Glomerular visceral epithelial cell (primary cell): ENCODE results near the gene CMTR1.
"Not testable (repeated sequence)": the region's sequence is repeated elsewhere in the genome, so short reads cannot be mapped to it uniquely, and the experiment has no call there.

Source experiments
- DNase-seq: peaks from one replicate; pipeline ENCODE4 v3.0.0-alpha.2; 2016; ENCODE audit errors: extremely low spot score

CMTR1 gene

GRCh38 chr6:37492991-37493660, 60.1 kb downstream of the CMTR1 start:
- no peak for DNase-seq

- no peak for DNase-seq
Measured at GRCh38 chr6:37493661-37493995, 60.6 kb downstream of the CMTR1 start.

- DNase-seq, result no peak
Measured at GRCh38 chr6:37495244-37495934, 62.4 kb downstream of the CMTR1 start.

DNA sequence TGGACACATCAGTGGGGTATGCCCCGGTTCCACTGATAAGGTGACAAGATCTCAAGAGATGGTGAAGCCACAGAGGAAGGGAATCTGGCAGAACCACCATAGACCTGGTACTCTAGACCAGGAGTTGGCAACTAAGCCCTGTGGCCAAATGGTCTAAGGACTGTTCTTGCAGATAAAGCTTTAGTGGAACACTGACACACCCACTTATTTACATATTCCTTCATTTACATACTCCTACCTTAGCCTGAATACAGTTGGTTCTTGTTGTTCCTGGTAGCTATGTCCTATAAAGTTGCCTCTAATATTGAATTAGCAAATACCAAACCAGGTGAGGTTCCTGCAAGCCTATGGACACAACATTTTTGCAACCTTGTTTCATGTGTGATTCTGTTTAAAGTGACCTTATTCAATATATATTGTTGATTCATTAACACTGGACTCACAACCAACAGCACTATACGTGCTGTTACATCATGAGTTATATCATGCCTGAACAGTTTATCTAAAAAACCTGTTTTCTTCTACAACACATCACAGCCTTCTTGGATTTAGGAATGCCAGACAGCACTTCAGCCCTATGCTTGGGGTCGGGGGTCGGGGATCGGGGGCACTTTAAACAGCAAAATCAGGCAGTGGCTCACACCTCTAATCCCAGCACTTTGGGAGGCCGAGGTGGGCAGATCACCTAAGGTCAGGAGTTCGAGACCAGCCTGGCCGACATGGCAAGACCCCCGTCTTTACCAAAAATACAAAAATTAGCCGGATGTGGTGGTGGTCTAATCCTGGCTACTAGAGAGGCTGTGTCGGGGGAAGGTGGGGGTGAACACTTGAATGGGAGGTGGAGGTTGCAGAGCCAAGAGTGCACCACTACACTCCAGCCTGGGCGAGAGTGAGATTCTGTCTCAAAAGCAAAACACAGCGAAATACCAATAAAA, 64.2 kb downstream of the CMTR1 start:
- no peak for DNase-seq

DNA sequence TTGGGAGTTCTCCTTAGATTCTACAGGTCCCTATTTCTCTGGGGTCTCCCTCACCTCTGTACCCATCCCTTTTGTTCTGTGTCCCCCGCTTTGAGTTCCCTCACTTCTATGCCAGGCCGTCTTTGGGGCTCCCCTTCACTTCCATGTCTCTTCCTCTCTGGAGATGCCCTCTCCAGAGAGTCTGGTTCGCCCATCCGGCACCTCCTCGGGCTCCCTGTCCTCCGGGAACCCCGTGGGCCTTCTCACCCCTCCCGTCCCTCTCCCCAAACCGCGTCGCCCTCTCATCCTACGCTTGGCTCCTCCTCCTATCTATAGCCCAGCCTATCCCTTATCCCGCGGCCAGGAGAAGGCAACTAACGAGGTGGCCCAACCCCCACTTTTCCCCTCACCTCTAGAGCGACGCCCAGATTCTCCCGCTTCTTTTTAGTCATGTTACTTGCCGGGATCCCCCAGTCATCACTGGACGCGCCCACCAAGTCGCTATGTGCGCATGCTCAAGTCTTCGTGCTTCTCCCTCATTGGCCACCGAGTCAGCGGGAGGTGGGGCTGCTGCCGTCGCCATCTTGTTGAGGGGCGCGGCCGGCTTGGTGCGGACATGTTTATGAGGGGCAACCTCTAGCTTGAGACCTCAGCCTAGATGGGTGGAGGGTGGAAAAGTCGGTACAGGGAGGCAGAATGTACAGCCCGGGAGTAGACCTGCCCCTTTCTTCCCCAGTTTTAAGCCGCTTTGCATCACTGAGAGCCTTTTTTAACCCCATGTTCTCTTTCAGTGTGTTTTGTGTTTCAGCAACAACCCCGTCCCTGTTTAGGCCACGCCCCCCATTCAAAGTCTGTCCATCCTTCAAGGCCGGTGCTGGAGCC, 66.6 kb downstream of the CMTR1 start, which contains the start of gene CCDC167:
TSS of gene CCDC167 (minus strand) at position 461 of the 861 bp plus-strand sequence. CDS start at position 431, 30 bp downstream.
- DNase-seq, result peak; percentile 100

- no peak for DNase-seq
Measured at GRCh38 chr6:37500294-37500608, 67.2 kb downstream of the CMTR1 start.

DNA sequence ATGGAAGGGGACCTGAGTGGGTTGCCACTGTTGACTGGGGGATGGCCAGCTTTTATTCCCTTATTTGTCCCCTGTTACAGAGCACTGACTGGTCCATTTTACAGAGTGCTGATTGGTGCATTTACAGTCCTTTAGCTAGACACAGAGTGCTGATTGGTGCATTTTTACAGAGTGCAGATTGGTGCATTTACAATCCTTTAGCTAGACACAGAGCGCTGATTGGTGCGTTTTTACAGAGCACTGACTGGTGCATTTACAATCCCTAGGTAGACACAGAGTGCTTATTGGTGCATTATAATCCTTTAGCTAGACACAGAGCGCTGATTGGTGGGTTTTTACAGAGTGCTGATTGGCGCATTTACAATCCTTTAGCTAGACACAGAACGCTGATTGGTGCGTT, 67.9 kb downstream of the CMTR1 start:
- not testable (repeated sequence) for DNase-seq

DNA sequence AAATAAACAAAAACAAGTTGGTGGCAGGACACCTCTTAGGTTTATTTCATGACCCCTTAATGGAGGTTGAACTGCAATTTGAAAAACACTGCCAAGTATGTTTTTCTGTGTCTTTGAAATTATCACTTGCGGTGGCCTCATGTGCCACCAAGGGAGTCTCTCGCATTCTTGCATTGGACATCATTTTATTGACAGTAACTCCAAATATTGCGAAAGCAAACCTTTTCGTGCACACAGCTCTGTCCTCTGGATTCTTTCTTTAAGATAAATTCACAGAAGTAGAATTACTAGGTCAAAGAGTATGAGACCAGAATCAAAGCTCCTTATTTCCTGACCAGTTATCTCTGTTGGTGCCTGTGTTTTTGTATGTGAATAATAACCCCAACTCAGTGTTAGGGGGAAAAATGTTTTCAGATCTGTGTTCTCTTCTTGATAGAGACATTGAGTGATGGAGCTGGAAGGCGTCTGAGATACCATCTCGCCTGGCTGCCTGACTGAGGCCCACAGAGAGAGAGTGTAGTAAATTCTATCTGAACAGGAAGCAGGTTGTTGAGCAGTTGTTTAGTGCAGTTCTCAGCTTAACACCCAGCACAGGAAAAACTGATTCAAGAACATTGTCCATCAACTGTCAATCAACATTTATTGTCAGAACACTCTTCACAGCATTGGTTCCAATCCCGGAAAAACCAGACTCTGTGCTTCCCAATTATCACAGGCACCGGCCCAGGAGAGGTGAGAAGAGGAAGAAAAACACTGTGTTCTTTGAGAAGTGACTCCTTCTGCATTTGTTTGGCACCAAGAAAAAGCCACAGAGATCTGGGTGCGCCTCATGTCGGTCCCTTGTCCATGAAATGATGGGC, 68.8 kb downstream of the CMTR1 start:
- no peak for DNase-seq

GRCh38 chr6:37502703-37503291, 69.8 kb downstream of the CMTR1 start:
- DNase-seq, result no peak

DNA sequence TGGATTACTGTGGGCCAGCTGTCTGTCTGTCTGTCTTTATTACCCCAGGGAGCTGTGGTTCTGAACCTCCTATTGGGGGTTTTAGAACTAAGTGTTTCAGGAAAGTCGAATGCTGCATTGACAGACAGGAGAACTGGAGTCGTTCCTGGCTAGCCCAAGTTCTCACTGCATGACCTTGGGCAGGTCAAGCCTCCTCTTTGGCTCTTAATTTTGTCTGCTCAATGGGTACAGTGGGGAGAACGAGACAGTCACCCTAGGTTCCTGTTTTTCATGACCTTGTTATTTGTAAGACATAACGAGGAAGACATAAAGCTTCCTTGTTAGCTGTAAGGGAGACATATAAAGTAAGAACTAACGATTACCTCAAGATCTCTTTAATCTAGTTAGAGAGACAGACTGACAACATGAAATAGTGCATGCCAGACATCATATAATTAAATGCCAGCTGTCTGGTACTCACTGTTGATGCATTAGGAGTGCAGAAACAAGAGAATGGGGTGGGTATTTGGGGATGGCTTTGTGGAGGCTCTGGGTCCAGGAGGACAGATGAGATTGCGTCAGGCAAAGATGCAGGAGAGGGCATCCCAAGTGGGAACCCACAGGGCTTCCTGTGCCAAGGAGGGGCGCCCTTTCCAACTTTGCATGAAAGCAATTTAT, 70.4 kb downstream of the CMTR1 start:
- DNase-seq, result no peak

DNA sequence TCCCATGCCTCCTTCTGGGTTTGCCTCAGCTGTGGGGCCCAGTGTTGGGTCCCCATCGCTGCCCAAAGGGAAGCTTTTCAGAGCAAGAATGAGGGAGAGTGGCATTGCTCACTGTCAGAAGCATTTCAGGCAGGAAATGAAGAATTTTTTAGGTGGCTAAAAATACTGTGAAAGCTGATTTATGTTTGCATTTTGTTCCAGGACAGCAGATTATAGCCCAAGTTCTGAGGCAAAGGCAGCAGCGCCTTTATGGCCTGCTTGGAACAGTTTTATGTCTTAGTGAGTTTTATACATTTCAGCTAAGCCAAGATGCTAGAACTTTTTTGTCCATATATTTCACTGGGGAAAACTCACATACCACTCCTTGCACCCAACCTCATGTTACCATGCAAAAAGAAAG, 71.0 kb downstream of the CMTR1 start:
- DNase-seq, result no peak

DNA sequence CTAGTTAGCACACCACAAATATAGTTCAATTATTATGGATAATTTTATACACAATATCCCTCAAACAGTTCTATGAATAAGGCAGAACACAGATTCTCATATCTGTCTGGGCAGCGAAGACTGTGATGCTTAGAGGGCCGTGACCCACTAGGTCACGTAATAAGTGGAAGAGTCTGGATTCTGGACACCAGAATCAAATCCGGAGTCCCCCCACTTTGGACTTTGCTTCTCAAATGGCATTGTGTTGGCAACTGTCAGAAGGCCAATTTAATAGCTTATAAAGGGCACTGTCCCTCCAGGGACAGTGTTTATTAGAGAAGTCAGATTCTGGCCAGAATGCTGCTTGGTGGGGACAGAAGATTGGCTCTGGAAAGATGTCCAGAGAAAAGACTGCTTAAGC, 73.5 kb downstream of the CMTR1 start:
- DNase-seq, result no peak

- DNase-seq, result no peak
Measured at GRCh38 chr6:37507077-37507476, 74.1 kb downstream of the CMTR1 start.

DNA sequence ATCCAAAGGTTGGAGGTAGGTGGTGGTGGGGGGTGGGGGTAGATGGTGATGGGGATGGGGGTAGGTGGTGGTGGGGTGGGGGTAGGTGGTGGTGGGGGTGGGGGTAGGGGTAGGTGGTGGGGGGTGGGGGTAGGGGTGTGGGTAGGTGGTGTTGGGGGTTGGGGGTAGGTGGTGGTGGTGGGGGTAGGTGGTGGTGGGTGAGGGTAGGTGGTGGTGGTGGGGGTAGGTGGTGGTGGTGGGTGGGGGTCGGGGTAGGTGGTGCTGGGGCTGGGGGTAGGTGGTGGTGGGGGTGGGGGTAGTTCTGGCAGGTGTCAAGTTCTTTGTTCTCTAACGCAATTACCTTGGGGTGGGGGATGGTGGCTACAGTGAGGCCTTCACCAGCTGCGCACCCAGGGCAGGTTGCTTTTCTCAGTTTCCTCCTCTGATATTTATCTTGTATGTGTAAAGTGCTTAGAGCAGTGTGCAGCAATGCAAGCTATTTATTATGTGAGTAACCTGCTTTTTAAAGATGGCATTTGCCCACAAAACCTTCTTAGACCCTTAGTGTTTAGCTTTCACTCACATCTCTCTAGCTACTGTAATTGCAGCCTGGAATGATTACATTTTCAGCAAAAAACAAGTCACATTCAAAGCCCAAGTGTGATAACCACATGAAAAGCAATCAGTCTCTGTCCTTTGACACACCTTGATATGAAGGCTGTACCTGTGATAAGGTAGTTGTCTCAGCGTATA, 74.8 kb downstream of the CMTR1 start:
- no peak for DNase-seq

DNA sequence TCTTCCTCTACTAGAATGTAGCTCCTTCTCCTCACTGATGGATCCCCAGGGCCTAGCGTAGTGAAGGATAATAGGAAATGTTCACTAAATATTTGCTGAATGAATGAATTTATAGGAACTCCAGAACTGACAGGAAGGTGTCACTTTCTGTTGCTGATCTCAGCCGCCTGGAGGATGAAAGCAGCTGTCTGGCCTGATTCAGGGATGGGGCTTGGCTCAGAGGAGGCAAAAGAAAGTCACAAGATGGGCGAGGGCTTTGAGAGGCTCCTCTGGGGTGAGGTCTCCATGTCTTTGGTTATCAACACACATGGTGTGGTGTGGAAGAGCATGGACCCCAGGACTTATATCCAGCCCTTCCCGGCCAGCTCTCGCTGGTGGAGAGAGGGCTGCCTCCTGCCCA, 78.2 kb downstream of the CMTR1 start:
- no peak for DNase-seq

DNA sequence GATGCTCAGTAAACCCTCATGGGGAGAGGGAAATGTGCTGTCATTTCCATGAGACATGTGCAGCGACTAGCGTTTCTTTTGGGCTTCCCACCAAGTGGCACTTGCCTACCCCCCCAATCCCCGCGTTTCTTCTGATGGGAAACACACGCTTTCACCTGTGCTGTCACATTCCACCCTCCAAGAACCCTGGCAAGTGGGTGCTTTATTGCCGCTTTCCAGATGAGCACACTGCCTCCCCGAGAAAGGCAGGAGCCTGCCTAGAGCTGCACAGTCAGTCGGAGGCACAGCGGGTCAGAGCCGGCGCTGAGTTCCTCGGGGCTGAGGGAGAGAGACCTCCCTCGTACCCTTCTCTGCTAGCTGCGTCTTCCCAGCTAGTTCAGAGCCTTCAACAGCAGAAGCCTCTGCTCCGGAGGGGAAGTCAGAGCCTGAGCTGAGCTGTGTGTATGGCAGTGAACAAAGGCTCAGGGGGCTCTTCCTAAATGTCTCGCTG, 78.9 kb downstream of the CMTR1 start:
- no peak for DNase-seq

GRCh38 chr6:37512400-37513011, 79.5 kb downstream of the CMTR1 start:
- no peak for DNase-seq

GRCh38 chr6:37513155-37513554, 80.1 kb downstream of the CMTR1 start:
- no peak for DNase-seq

- no peak for DNase-seq
Measured at GRCh38 chr6:37513576-37513975, 80.6 kb downstream of the CMTR1 start.
